Stomach (tissue), 9 donors: ENCODE data around the gene M6PR. TPM values are rescaled to one million over a fixed set of nuclear protein-coding genes. Genes with fewer than 3 reads are reported as not detected.

Experiments
- DNase-seq, 2 donors: peaks; one replicate each; pipeline versions ENCODE4 v3.0.0 to v3.0.0-alpha.2; 2013 to 2019
- H3K27ac ChIP-seq, 5 donors: fragments of 200-600 bp in 4 of 5; sonication (generic) in 4 of 5; one replicate each; pipeline ENCODE4 v1.5.1; 2013 to 2019; ENCODE audit warnings: mild to moderate bottlenecking in 1 of 5, moderate library complexity in 1 of 5
- H3K27me3 ChIP-seq, 3 donors: fragments of 200-600 bp; sonication (generic); one replicate each; pipeline ENCODE4 v1.5.1; 2017 to 2019; ENCODE audit warnings: mixed run types in 1 of 3
- H3K36me3 ChIP-seq, 4 donors: fragments of 200-600 bp; sonication (generic); 1 replicate in 3 of 4; 2 replicates in 1 of 4; pipeline ENCODE4 v1.5.1; 2016 to 2019
- H3K4me1 ChIP-seq, 4 donors: fragments of 200-600 bp; sonication (generic); one replicate each; pipeline ENCODE4 v1.5.1; 2016 to 2019
- H3K4me3 ChIP-seq, 4 donors: fragments of 200-600 bp; sonication (generic) in 3 of 4; one replicate each; pipeline ENCODE4 v1.5.1; 2016 to 2019; ENCODE audit warnings: mild to moderate bottlenecking in 1 of 4
- H3K9me3 ChIP-seq, 4 donors: fragments of 200-600 bp; sonication (generic); one replicate each; pipeline ENCODE4 v1.5.1; 2016 to 2019
- EP300 ChIP-seq: sonication (generic); formaldehyde crosslinking; IDR thresholded peaks from one replicate; pipeline ENCODE4 v1.6.1; 2017; ENCODE audit warnings: antibody characterized with exemption
- POLR2A ChIP-seq, 4 donors: fragments of 450-650 bp; IDR thresholded peaks; one replicate each; pipeline ENCODE4 v1.6.1; 2016; ENCODE audit warnings: antibody characterized with exemption in 4 of 4, control low read depth in 2 of 4, mild to moderate bottlenecking in 1 of 4, moderate library complexity in 1 of 4
- POLR2AphosphoS5 ChIP-seq, 3 donors: sonication (generic); formaldehyde crosslinking; IDR thresholded peaks; one replicate each; pipeline ENCODE4 v1.6.1; 2016; ENCODE audit warnings: antibody characterized with exemption in 3 of 3
- WGBS, 5 donors: extraction: QIAGEN DNeasy Blood & Tissue Kit in 3 of 5; methylation state at CpG; one replicate each; pipeline versions ENCODE4 v1.1.5 to v1.1.7; 2013 to 2018; 5-methylcytosine and 5-hydroxymethylcytosine counted together
- intact Hi-C: fragments of 100-400 bp; cut with DNase I; formaldehyde crosslinking; loops from one replicate; pipeline ENCODE4 v1.15.1; 2023; ENCODE audit warnings: low total_unique reads
- polyA plus RNA-seq, 3 donors: library from polyadenylated mRNA; stranded (reverse); fragments of 200-250 nt; gene quantifications; one replicate each; pipeline ENCODE4 v1.2.3, GENCODE V29; 2013
- total RNA-seq, 5 donors: library from RNA; depleted of rRNA; stranded (reverse); fragments of >200 nt; gene quantifications; one replicate each; pipeline versions ENCODE4 v1.1.0 to v1.2.3, GENCODE V29; 2014 to 2016
- TF ChIP-seq, protein P1 (sequence below), 7 experiments: fragments of 450-650 bp in 4 of 7; fragments of 200-600 bp in 3 of 7; sonication (generic) in 3 of 7; IDR thresholded peaks; one replicate each; pipeline ENCODE4 v1.5.1; 2016 to 2019; ENCODE audit warnings: antibody characterized with exemption in 7 of 7, control low read depth in 2 of 7, mild to moderate bottlenecking in 1 of 7
- donor health status: healthy with polysubstance abuse.
- donor health status: Bipolar disorder and iron deficiency.
- donor health status: healthy.

Gene M6PR
- total and polyA plus RNA-seq, 8 donors: 20.9 to 155 (median 49.8) TPM

- no peaks in the 10 kb centered on the region for H3K9me3 ChIP-seq
- 42 to 69% (median 60%) methylated on average over 1 of the region's 1 CpG for WGBS, 5 donors
- H3K4me3 ChIP-seq: no peak overlapping the region
- DNase-seq: no peak
- no peak for TF ChIP-seq POLR2A (IDR thresholded peaks at IDR 0.05)
- TF ChIP-seq EP300: no peak
- TF ChIP-seq, protein P1, sequence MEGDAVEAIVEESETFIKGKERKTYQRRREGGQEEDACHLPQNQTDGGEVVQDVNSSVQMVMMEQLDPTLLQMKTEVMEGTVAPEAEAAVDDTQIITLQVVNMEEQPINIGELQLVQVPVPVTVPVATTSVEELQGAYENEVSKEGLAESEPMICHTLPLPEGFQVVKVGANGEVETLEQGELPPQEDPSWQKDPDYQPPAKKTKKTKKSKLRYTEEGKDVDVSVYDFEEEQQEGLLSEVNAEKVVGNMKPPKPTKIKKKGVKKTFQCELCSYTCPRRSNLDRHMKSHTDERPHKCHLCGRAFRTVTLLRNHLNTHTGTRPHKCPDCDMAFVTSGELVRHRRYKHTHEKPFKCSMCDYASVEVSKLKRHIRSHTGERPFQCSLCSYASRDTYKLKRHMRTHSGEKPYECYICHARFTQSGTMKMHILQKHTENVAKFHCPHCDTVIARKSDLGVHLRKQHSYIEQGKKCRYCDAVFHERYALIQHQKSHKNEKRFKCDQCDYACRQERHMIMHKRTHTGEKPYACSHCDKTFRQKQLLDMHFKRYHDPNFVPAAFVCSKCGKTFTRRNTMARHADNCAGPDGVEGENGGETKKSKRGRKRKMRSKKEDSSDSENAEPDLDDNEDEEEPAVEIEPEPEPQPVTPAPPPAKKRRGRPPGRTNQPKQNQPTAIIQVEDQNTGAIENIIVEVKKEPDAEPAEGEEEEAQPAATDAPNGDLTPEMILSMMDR (IDR thresholded peaks at IDR 0.05): no peak
- TF ChIP-seq POLR2AphosphoS5 (IDR thresholded peaks at IDR 0.05): no peak
- peaks cover 0 to 4% (median 2%) of the 10 kb centered on the region in 4 donors for H3K4me1 ChIP-seq
- no peaks in the 10 kb centered on the region for H3K27me3 ChIP-seq
- intact Hi-C loops: loop anchor here (10.0 kb wide), 1 partner anchor 220 kb away; no protein-coding TSS in a partner anchor
- H3K27ac ChIP-seq: no peak overlapping the region
- no peaks in the 10 kb centered on the region for H3K36me3 ChIP-seq
Observed at GRCh38 chr12:8894986-8895385, 54.5 kb downstream of the M6PR start.

GRCh38 chr12:8894378-8894777 is 55.1 kb downstream of the M6PR start:
- Histone ChIP-seq H3K27me3 (no peaks in the 10 kb centered on the region), H3K36me3 (no peaks in the 10 kb centered on the region), H3K4me3 (no peak overlapping the region), H3K9me3 (no peaks in the 10 kb centered on the region), H3K4me1 (peaks cover 0 to 4% (median 2%) of the 10 kb centered on the region in 4 donors), H3K27ac (no peak overlapping the region)
- TF ChIP-seq, protein P1 (IDR thresholded peaks at IDR 0.05): no peak
- TF ChIP-seq EP300 (no peak), POLR2A (IDR thresholded peaks at IDR 0.05) (no peak), POLR2AphosphoS5 (IDR thresholded peaks at IDR 0.05) (no peak)
- intact Hi-C loops: loop anchor here (10.0 kb wide), 1 partner anchor 220 kb away; no protein-coding TSS in a partner anchor
- no peak for DNase-seq

GRCh38 chr12:8891976-8892375 is 57.5 kb downstream of the M6PR start:
- H3K4me3 ChIP-seq: no peak overlapping the region
- H3K4me1 ChIP-seq: peaks cover 0 to 4% (median 2%) of the 10 kb centered on the region in 4 donors
- no peaks in the 10 kb centered on the region for H3K36me3 ChIP-seq
- H3K27me3 ChIP-seq: no peaks in the 10 kb centered on the region
- WGBS, 5 donors: 94 to 98% (median 96%) methylated on average over 3 of the region's 3 CpGs
- TF ChIP-seq POLR2AphosphoS5 (IDR thresholded peaks at IDR 0.05): no peak
- no peak for TF ChIP-seq POLR2A (IDR thresholded peaks at IDR 0.05)
- no peak for TF ChIP-seq EP300
- TF ChIP-seq, protein P1 (IDR thresholded peaks at IDR 0.05): no peak
- H3K27ac ChIP-seq: no peak overlapping the region
- H3K9me3 ChIP-seq: no peaks in the 10 kb centered on the region
- intact Hi-C loops: loop anchor here (10.0 kb wide), 1 partner anchor 217 kb away; no protein-coding TSS in a partner anchor
- DNase-seq: no peak

Other genes starting within 250 kb of the M6PR start
- 1 to 10 TPM in 1 of 5 donors, under 1 TPM in 1, not detected in 3; under 0.01 to 1.7 TPM for gene A2ML1, start 127.0 kb downstream of the M6PR start, total RNA-seq
- 10 to 100 TPM in 1 of 3 donors, under 1 TPM in 1, not detected in 1; 0.46 to 92.0 TPM for gene A2ML1, start 127.0 kb downstream of the M6PR start, polyA plus RNA-seq
- 100 to 1,000 TPM in 1 of 5 donors, 10 to 100 TPM in 3, 1 to 10 TPM in 1; 4.3 to 176 (median 21.3) TPM for gene PHC1, start 35.1 kb downstream of the M6PR start, total RNA-seq
- gene PHC1, start 35.1 kb downstream of the M6PR start, polyA plus RNA-seq: 10 to 100 TPM in 2 of 3 donors, 1 to 10 TPM in 1; 9.7 to 18.9 (median 14.2) TPM
- 1 to 10 TPM in 2 of 5 donors, under 1 TPM in 1, not detected in 2; 0.43 to 2.9 (median 1.3) TPM for gene KLRG1, start 39.9 kb upstream of the M6PR start, total RNA-seq
- 1 to 10 TPM in 2 of 3 donors, under 1 TPM in 1; 0.40 to 1.7 (median 1.6) TPM for gene KLRG1, start 39.9 kb upstream of the M6PR start, polyA plus RNA-seq
- 100 to 1,000 TPM in 4 of 5 donors, 10 to 100 TPM in 1; 99.9 to 445 (median 197) TPM for gene A2M, start 166.3 kb upstream of the M6PR start, total RNA-seq
- gene A2M, start 166.3 kb upstream of the M6PR start, polyA plus RNA-seq: 100 to 1,000 TPM in 1 of 3 donors, 10 to 100 TPM in 2; 47.4 to 104 (median 64.0) TPM